Stimulated activated effector memory CD8-positive, alpha-beta T cell treated with anti-CD3 and anti-CD28 coated beads, Interleukin-12 subunit alpha, Interleukin-12 subunit beta, amount 100 ng/mL, for 72 hours (primary cell): Measurements from ENCODE around the gene CORO2A.

Experiments
- ATAC-seq: fragments of 150-1000 bp; cut with Tn5 transposase; 2 replicates; pipeline ENCODE4 v1.10.0; 2021
- DNase-seq, 2 donors: peaks; one replicate each; pipeline ENCODE4 v3.0.0; 2021 to 2022; ENCODE audit warnings: low spot score in 2 of 2
- H3K27ac Mint-ChIP-seq: one replicate; pipeline ENCODE4 v1.8.0; 2022; ENCODE audit warnings: mild to moderate bottlenecking, mixed read lengths
- H3K36me3 Mint-ChIP-seq: one replicate; pipeline ENCODE4 v1.8.0; 2022; ENCODE audit warnings: mild to moderate bottlenecking, mixed read lengths
- H3K4me1 Mint-ChIP-seq: one replicate; pipeline ENCODE4 v1.8.0; 2022; ENCODE audit warnings: mixed read lengths
- H3K4me3 Mint-ChIP-seq: one replicate; pipeline ENCODE4 v1.8.0; 2022; ENCODE audit warnings: mild to moderate bottlenecking, mixed read lengths
- H3K9me3 Mint-ChIP-seq: one replicate; pipeline ENCODE4 v1.8.0; 2022; ENCODE audit warnings: mixed read lengths

Gene CORO2A

DNA sequence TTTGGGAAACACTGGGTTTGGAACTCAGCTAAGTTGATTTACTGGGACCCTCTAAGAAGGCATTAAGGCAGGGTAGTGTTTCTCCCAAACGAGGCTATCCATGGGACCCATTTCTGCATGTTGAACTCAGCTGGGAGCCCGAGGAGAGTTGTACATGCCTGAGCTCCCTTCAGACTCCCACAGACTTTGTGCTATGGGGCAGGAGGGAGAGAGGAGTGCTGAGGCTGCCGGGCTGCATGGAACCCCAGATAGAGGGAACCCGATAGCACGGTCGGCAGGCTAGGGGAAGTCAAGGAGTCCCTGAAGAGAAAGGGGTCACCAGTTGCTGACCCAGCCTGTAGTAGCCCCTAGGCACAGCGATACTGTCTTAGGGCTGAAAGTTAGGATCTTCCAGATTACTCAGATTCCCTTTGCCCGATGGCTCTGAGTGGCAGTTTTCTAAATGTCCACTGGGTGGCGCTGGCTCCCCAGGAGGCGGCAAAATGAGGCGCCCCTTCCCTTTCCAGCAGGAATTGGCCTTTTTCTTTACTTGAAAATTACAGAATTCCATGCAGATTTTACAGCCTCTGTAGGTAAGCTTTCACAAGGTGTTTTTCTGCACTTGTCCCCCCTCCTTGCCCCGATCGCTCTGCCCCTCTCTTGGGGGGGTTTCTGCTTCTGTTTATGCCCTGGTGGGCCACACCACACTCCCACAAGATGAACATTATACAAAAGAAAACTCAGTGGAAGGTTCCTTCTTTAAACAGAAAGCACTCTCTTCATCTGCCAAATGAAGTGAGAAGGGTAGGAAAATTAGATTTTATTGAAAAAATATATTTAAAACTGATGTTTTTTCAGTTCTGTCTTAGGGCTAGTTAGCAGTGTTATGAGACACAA lies 118.1 kb downstream of the CORO2A start:
- Mint-ChIP-seq H3K9me3 (no peaks in the 10 kb centered on the region), H3K4me3 (peak overlapping the region; percentile 53), H3K27ac (peak overlapping the region; percentile 84), H3K4me1 (peaks cover 25% of the 10 kb centered on the region), H3K36me3 (peaks cover 59% of the 10 kb centered on the region)
- DNase-seq = peak; percentile 67 to 84
- peak; percentile 2 for ATAC-seq

DNA sequence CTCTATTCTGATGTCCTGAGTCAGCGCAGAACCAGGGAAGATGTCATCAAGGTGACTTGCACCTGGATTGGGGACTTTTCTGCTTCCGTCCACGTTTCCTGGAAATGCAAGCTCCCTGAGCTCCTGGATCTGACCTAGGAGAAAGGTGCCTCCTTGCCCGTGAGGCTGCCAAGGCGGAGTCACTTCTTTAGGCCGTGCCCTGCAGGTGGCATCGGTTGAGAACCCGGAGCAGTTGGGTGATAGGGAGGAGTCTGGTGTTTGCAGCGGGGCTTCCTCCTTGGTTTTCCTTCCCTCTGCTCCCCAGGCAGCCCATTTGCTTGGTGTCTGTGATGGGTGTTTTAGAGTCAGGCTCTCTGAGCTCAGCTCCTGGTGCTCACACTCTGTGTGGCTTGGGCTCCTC lies 120.7 kb downstream of the CORO2A start:
- peaks cover 16% of the 10 kb centered on the region for H3K4me1 Mint-ChIP-seq
- H3K4me3 Mint-ChIP-seq = no peak overlapping the region
- H3K36me3 Mint-ChIP-seq = peaks cover 52% of the 10 kb centered on the region
- no peaks in the 10 kb centered on the region for H3K9me3 Mint-ChIP-seq
- ATAC-seq (no peak), DNase-seq (no peak)
- no peak overlapping the region for H3K27ac Mint-ChIP-seq
